OCI-M2 (cell line): ENCODE measurements around the gene AVP.

Source experiments
- DNase-seq: peaks from one replicate; lab custom pipeline; 2025; ENCODE audit not compliant: unreplicated experiment; lab: John Stamatoyannopoulos, UW

AVP gene

GRCh38 chr20:3111507-3111906 lies 27.0 kb upstream of the AVP start:
- no peak for DNase-seq

GRCh38 chr20:3109350-3110302 lies 25.1 kb upstream of the AVP start:
- no peak for DNase-seq

- no peak for DNase-seq
Observed at GRCh38 chr20:3107464-3108025, 23.0 kb upstream of the AVP start.

DNA sequence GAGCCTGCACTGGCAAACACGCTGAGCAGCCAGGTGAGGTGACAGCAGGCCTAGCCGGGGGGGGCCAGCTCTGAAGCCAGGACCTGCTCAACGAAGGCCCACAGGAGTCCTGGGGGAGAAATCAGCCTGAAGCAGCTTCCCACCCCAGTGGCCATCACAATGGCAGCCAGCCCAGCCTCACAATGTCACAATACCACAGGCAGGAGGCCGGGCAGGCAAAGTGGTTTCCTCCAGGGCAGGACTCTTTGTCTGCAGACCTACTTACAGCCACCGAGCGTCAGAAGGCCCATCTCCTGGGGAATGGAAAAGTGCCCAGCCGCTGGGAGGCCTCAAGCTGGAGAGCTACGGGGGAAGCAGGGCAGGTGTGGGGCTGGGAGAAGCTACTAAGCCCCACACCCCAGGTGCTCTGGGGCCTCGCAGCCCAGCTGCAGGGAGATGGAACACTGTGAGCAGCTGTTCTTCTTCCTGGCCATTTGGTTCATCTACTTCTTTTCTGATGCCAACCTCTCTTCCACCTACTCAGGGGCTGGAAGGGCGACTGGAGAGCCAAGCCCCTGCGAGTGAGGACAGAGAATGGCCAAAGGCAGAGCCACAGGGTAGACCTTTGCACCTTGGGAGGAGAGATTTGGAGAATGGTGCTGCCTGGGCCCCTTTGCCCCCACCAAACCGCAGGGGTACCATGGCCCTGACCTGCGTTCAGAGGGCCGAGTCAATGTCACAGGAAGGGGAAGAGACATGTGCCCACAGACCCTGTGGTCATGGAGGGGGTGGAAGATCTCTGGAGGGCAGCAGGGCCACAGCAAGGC lies 22.3 kb upstream of the AVP start:
- no peak for DNase-seq

DNA sequence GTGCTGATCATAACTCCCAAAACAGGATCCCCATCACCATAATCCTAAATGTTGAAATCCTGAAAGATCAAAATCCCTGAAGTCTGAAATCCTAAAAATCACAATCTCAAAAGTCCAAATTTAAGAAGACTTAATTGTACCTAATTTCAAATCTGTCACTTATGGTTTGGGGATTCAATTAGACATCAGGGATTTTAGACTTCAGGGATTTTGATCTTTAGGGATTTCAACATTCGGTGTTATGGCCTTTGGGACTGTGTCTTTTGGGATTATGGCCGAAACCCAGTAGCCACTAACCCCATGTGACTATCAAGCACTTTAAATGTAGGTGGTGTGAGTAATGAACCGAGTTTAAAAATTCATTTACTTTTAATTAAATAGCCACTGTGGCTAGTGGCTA lies 21.7 kb upstream of the AVP start:
- DNase-seq = no peak

DNA sequence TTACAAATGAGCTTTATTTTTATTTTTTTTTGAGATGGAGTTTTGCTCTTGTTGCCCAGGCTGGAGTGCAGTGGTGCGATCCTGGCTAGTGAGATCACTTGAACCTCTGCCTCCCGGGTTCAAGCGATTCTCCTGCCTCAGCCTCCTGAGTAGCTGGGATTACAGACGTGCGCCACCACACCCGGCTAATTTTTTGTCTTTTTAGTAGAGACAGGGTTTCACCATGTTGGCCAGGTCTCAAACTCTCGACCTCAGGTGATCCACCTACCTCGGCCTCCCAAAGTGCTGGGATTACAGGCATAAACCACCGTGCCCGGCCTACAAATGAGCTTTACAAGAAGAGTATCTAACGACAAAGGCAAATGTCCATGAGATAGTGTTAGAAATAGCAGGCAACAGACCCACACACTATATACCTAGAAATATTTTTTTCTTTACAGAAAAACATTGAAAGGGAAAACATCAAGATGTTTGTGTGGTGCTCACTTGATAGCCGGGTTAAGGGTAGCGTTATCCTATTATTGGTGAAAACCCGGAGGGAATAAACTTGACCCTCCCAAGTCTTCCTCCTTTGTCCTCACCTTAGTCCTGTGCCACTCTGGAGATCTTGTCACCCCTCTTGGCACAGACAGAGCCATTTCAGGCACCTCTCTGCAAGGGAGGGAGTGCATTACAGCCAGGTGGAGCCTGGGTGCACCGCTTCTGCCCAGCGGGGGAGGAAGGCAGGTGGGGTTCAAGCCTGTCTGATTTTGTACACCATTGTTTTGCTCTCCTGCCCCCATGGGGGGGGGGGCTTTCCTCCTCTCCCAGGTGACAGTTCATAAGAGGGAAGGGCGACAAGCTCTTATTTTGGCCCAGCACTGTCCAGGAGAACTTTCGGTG lies 21.0 kb upstream of the AVP start:
- no peak for DNase-seq

GRCh38 chr20:3103369-3104032 lies 19.0 kb upstream of the AVP start:
- DNase-seq = no peak

- no peak for DNase-seq
Observed at GRCh38 chr20:3102575-3103368, 18.2 kb upstream of the AVP start.

DNA sequence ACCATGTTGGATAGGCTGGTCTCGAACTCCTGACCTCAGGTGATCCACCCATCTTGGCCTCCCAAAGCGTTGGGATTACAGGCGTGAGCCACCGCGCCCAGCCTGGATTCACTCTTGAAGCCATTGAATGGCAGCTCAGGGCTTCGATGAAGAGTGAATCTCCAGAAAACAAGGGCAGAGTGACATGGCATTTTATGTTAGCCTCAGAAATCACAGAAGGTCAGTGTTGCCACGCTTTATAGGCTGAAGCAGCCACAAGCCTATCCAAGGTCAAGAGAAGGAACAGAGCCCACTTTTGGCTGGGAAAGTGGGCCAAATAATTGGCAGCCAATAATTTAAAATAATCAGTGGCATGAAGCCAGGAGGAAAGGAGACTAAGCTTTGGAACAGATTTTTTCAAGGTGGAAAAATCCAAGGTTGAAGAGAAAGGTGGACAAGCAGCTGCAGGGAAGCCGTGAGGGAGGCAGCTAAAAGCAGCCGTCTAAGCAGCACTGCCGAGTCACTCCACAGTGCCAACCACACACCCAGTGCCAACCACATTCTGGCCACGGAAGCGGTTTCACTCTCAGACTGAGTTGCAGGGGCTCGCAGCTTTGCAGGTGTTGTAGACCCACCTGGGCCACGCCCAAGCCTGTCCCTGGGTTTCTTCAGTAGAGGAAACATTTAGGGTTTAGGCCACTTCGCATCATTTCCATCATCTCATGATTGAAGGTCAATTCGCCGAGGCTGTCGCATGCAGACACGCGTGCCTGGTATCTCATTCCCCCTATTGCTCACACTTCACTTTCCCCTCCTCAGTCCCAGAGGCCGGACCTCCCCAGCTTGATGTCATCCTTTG lies 17.4 kb upstream of the AVP start:
- DNase-seq = no peak

DNA sequence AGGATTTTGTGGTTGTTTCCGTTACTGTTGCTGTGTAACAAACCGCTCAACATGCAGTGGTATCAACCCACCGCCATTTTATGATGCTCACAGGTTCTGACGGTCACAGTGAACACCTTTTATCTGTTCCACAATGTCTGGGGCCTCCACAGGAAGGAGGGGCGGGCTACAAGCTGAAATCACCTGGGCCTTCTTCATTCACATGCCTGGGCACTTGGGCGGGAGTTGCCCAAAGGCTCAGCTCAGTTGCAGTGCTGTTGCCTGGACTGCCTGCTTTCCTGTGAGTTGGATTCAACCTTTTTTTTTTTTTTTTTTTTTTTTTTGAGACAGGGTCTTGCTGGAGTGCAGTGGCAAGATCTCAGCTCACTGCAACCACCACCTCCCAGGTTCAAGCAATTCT lies 16.7 kb upstream of the AVP start:
- DNase-seq = no peak

GRCh38 chr20:3100480-3100879 lies 16.0 kb upstream of the AVP start:
- DNase-seq = no peak

- no peak for DNase-seq
Observed at GRCh38 chr20:3094848-3095629, 10.5 kb upstream of the AVP start.

DNA sequence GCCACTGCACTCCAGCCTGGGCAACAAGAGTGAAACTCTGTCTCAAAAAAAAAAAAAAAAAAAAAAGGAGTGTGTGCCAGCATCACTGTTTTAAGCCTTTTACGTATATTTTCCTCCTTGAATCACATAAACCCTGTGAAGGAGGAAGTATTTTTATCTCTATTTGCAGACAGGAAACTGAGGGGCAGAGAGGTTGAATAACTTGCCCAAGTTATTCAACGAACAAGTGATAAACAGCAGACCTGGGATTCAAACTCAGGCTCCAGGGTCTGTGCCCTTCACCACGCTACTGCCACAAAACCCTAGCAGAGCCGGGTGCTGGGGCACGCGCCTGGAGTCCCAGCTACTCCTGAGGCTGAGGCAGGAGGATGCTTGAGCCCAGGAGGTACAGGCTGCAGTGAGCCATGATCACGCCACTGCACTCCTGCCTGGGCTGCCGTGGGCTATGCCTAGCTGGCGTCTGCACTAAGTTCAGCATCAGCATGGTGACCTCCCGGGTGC lies 9.4 kb upstream of the AVP start:
- DNase-seq = peak; percentile 62

DNA sequence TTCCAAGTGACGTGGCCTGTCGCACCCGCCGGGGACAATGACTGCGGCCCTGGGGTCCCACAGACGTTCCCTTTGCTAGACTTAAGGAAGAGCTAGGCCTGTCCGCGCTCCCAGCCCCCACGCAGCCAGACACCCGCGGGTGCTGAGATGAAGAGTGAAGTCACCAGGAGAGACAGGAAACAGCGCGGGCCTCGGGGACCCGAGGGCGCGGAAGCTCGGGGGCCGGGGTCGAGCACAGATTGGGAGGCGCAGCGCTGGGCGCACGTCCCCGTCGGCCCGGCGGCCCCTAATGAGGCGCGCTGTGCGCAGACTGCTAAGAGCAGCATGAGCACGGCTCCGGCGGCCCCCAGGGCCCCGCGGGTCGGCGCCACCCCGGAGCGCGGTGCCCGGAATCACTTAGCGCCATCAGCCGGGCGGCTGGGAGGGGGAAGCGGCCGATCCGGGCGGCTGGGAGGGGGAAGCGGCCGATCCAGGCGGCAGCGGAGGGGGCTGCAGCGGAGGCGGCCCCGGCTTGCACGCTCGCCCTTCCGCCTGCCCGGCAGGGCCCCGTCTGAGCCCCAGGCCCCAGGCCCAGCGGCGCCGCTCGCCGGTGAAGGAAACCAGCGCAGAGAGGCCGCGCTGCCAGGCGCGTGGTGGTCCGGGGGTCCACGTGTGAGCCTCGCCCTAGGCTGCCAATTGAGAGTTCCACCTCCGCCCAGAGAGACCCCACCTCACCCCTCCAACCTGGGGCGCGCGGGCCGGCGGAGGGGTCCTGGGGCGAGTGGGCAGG lies 8.3 kb upstream of the AVP start:
- DNase-seq = no peak

GRCh38 chr20:3090565-3090964 lies 6.0 kb upstream of the AVP start:
- DNase-seq = no peak

DNA sequence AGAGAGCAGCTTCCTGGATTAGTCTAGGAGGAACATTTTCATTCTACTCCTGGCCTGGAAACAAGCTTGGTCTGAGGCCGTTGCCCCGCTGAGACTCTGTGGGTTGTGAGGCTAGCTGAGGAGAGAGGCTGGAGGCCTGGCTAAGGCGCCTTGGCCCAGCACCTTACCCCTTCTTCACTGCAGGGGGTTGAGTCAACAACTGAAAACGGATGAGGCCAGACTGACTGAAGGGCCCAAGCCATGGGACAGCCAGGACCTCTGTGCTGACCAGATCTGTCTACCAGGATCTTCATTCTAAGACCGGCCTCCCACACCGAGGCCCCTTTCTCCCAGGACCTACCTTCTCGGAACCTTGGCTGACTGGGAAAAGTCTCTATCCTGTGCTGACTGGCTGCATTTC lies 3.5 kb upstream of the AVP start:
- DNase-seq = no peak

- no peak for DNase-seq
Observed at GRCh38 chr20:3085571-3086072, 1.1 kb upstream of the AVP start.
